Left lung (tissue), 10 donors: ENCODE measurements around the gene CAMK2G. TPM values are rescaled to one million over a fixed set of nuclear protein-coding genes. Genes with fewer than 3 reads are reported as not detected.
"Not testable (repeated sequence)": the region's sequence is repeated elsewhere in the genome, so short reads cannot be mapped to it uniquely, and the experiment has no call there.

Source experiments
- ATAC-seq: fragments of 200-7000 bp; cut with Tn5 transposase; one replicate; pipeline ENCODE4 v1.9.1; 2020; ENCODE audit warnings: moderate library complexity
- DNase-seq, 4 donors: peaks; one replicate each; pipeline ENCODE4 v3.0.0-alpha.2; 2013 to 2020
- H3K27ac ChIP-seq, 2 donors: fragments of 200-600 bp; sonication (generic) in 1 of 2; one replicate each; pipeline versions ENCODE4 v1.5.0 to v1.8.0; 2020 to 2021
- H3K27me3 ChIP-seq, 2 donors: fragments of 200-600 bp; sonication (generic) in 1 of 2; one replicate each; pipeline versions ENCODE4 v1.5.0 to v1.8.0; 2020 to 2021
- H3K36me3 ChIP-seq, 2 donors: fragments of 200-600 bp; sonication (generic) in 1 of 2; one replicate each; pipeline versions ENCODE4 v1.5.0 to v1.8.0; 2020 to 2021
- H3K4me1 ChIP-seq, 2 donors: fragments of 200-600 bp; one replicate each; pipeline ENCODE4 v1.8.0; 2021
- H3K4me3 ChIP-seq, 2 donors: fragments of 200-600 bp; sonication (generic) in 1 of 2; one replicate each; pipeline versions ENCODE4 v1.5.0 to v1.8.0; 2020 to 2021; ENCODE audit warnings: mild to moderate bottlenecking in 1 of 2
- H3K9me3 ChIP-seq, 2 donors: fragments of 200-600 bp; sonication (generic) in 1 of 2; one replicate each; pipeline versions ENCODE4 v1.5.0 to v1.8.0; 2020 to 2021
- CTCF ChIP-seq, 2 donors: fragments of 200-600 bp; sonication (generic) in 1 of 2; IDR thresholded peaks; one replicate each; pipeline versions ENCODE4 v1.5.0 to v1.8.0; 2021; ENCODE audit warnings: antibody characterized with exemption in 2 of 2
- intact Hi-C, 2 donors: fragments of 100-400 bp; cut with DNase I; formaldehyde crosslinking; loops; one replicate each; pipeline versions ENCODE4 v1.11.2 to v1.14.2; 2022
- polyA plus RNA-seq, 6 donors: library from polyadenylated mRNA; unstranded; fragments of 120-200 nt; gene quantifications; one replicate each; pipeline ENCODE4 v1.2.1, GENCODE V29; 2013; ENCODE audit not compliant: insufficient read length in 6 of 6
- total RNA-seq, 2 donors: library from RNA; stranded (reverse); fragmentation: NEBNext Ultra II Directional; extraction: Animal tissue kit (Norgen Biotek cat#: 25700); gene quantifications; one replicate each; pipeline ENCODE4 v1.2.1, GENCODE V29; 2021
- donor health status: DM: no; HTN: yes; CAD: no.
- donor health status: DM: no; HTN: no; CAD: no.

Gene CAMK2G
- total and polyA plus RNA-seq, 8 donors, result 28.9 to 44.5 (median 35.4) TPM

DNA sequence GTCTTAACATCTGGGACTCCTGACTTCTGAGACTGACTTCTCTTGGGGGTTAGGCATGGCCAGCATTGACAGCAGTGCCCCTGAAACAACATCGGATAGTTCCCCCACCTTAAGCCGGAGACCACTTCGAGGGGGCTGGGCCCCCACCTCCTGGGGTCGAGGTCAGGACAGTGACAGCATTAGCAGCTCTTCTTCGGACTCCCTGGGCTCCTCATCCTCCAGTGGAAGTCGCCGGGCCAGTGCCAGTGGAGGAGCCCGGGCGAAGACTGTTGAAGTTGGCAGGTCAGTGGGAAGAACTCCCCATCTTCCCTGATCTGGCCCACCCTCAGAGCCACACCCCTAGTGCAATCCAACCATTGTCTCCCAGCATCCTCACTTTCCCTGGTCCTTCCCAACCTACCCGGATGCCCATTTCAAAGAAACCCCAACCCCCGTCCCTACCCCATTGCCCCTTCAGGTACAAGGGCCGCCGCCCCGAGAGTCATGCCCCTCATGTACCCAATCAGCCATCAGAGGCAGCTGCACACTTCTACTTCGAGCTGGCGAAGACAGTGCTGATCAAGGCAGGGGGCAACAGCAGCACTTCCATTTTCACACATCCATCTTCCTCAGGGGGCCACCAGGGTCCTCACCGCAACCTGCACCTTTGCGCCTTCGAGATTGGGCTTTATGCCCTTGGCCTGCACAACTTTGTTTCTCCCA lies 76.9 kb downstream of the CAMK2G start:
- Histone ChIP-seq H3K4me1 (no peaks in the 10 kb centered on the region), H3K27me3 (no peaks in the 10 kb centered on the region), H3K4me3 (no peak overlapping the region), H3K9me3 (no peaks in the 10 kb centered on the region), H3K36me3 (peaks cover 0 to 100% of the 10 kb centered on the region in 2 donors), H3K27ac (no peak overlapping the region)
- no peak for TF ChIP-seq CTCF (IDR thresholded peaks at IDR 0.05)
- intact Hi-C loops, result no loop called here
- DNase-seq (no peak), ATAC-seq (no peak)

GRCh38 chr10:73796766-73797165 lies 77.6 kb downstream of the CAMK2G start:
- no peak for TF ChIP-seq CTCF (IDR thresholded peaks at IDR 0.05)
- Histone ChIP-seq H3K36me3 (peaks cover 0 to 100% of the 10 kb centered on the region in 2 donors), H3K9me3 (no peaks in the 10 kb centered on the region)

GRCh38 chr10:73796035-73796434 lies 78.3 kb downstream of the CAMK2G start:
- H3K4me3 ChIP-seq, intact Hi-C loops: not testable (repeated sequence)
- H3K36me3 ChIP-seq, result peaks cover 0 to 100% of the 10 kb centered on the region in 2 donors

More at GRCh38 chr10:73796766-73797165, 77.6 kb downstream of the CAMK2G start:
- intact Hi-C loops, result no loop called here
- Histone ChIP-seq H3K4me1 (no peaks in the 10 kb centered on the region), H3K4me3 (no peak overlapping the region), H3K27ac (no peak overlapping the region), H3K27me3 (no peaks in the 10 kb centered on the region)
- DNase-seq (no peak), ATAC-seq (no peak)

GRCh38 chr10:73795491-73795890 lies 78.9 kb downstream of the CAMK2G start:
- DNase-seq, ATAC-seq, H3K9me3 ChIP-seq, H3K4me3 ChIP-seq, H3K27me3 ChIP-seq, H3K4me1 ChIP-seq, intact Hi-C loops, H3K27ac ChIP-seq: not testable (repeated sequence)
- H3K36me3 ChIP-seq, result peaks cover 0 to 100% of the 10 kb centered on the region in 2 donors

More at GRCh38 chr10:73796035-73796434, 78.3 kb downstream of the CAMK2G start:
- not testable (repeated sequence) for DNase-seq, H3K27me3 ChIP-seq, H3K27ac ChIP-seq, ATAC-seq, H3K9me3 ChIP-seq, H3K4me1 ChIP-seq

GRCh38 chr10:73793456-73793855 lies 80.9 kb downstream of the CAMK2G start:
- H3K36me3 ChIP-seq, result peaks cover 0 to 99% of the 10 kb centered on the region in 2 donors
- intact Hi-C loops, result no loop called here
- H3K27me3 ChIP-seq, result no peaks in the 10 kb centered on the region
- no peak overlapping the region for H3K4me3 ChIP-seq
- ATAC-seq, result no peak
- no peaks in the 10 kb centered on the region for H3K9me3 ChIP-seq
- H3K27ac ChIP-seq, result no peak overlapping the region
- no peak for DNase-seq
- peaks cover 0 to 3% of the 10 kb centered on the region in 2 donors for H3K4me1 ChIP-seq
- TF ChIP-seq CTCF (IDR thresholded peaks at IDR 0.05), result no peak

GRCh38 chr10:73791871-73792400 lies 82.4 kb downstream of the CAMK2G start:
- H3K27me3 ChIP-seq, result no peaks in the 10 kb centered on the region
- ATAC-seq (no peak), DNase-seq (no peak)
- intact Hi-C loops, result no loop called here
- H3K4me3 ChIP-seq, result no peak overlapping the region
- peaks cover 9 to 18% of the 10 kb centered on the region in 2 donors for H3K4me1 ChIP-seq
- TF ChIP-seq CTCF (IDR thresholded peaks at IDR 0.05), result no peak
- H3K9me3 ChIP-seq, result no peaks in the 10 kb centered on the region
- H3K27ac ChIP-seq, result no peak overlapping the region
- H3K36me3 ChIP-seq, result peaks cover 0 to 84% of the 10 kb centered on the region in 2 donors
